ENCODE results near the gene CDC14B.

DNA sequence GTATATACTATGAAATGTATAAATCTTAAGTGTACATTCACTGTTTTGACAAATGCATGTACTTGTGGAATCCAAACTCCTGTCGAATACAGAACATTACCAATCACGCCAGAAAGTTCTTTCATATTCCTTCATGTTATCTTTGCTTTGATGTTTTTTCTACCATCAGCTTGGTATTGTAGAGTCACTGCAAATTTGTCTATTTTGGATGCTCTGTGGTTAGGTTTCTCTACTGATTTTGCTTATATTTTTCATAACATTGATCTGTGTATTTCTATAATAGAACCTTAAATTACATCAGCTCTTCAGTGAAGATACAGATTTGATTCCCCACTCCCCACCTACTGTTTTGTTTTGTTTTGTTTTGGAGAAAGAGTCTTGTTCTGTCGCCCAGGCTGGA lies 138.9 kb downstream of the CDC14B start:
- TF ChIP-seq, protein P1, sequence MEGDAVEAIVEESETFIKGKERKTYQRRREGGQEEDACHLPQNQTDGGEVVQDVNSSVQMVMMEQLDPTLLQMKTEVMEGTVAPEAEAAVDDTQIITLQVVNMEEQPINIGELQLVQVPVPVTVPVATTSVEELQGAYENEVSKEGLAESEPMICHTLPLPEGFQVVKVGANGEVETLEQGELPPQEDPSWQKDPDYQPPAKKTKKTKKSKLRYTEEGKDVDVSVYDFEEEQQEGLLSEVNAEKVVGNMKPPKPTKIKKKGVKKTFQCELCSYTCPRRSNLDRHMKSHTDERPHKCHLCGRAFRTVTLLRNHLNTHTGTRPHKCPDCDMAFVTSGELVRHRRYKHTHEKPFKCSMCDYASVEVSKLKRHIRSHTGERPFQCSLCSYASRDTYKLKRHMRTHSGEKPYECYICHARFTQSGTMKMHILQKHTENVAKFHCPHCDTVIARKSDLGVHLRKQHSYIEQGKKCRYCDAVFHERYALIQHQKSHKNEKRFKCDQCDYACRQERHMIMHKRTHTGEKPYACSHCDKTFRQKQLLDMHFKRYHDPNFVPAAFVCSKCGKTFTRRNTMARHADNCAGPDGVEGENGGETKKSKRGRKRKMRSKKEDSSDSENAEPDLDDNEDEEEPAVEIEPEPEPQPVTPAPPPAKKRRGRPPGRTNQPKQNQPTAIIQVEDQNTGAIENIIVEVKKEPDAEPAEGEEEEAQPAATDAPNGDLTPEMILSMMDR (IDR thresholded peaks at IDR 0.05) = no peak
- TF ChIP-seq CREM (CRISPR knock-in tag; IDR thresholded peaks at IDR 0.05) (no peak), TEAD1 (CRISPR knock-in tag; IDR thresholded peaks at IDR 0.05) (no peak)
